HepG2 (cell line): Measurements from ENCODE around the gene HCLS1. TPM values are rescaled to one million over a fixed set of nuclear protein-coding genes. Genes with fewer than 3 reads are reported as not detected.
"Not testable (repeated sequence)": the region's sequence is repeated elsewhere in the genome, so short reads cannot be mapped to it uniquely, and the experiment has no call there.

Experiments used
- ATAC-seq: fragments of 200-7000 bp; cut with Tn5 transposase; 3 replicates; pipeline ENCODE4 v1.9.1; 2020; ENCODE audit warnings: mild to moderate bottlenecking, moderate library complexity
- BruUV-seq: library from RNA; stranded (reverse); fragments of 400-500 nt; replicated peaks from 2 replicates; lab custom pipeline; 2021; lab: Mats Ljungman, UMichigan
- CTCF ChIA-PET: fragments of 300-600 bp; formaldehyde crosslinking; extraction: SDS; loops from one replicate; lab custom pipeline; 2021; ENCODE audit warnings: low total read pairs, inconsistent platforms, low intra/inter-chr PET ratio; lab: Yijun Ruan, JAX
- POLR2A ChIA-PET: fragments of 350-600 bp; sonication (Branson Sonifier 250); formaldehyde crosslinking; loops from one replicate; lab custom pipeline; 2020; ENCODE audit warnings: antibody characterized with exemption, inconsistent platforms; lab: Yijun Ruan, JAX
- DNase-seq: peaks from one replicate; pipeline ENCODE4 v3.0.0-alpha.2; 2015; ENCODE audit warnings: low spot score
- FAIRE-seq: peaks from 3 replicates; lab custom pipeline; 2011; peaks lifted over from hg19 to GRCh38; lab: Jason Lieb, UNC
- H2AFZ ChIP-seq: one replicate; pipeline ENCODE4 v1.6.1; 2011; ENCODE audit warnings: low read length, inconsistent platforms
- H3K27ac ChIP-seq: fragments of 300-600 bp; 3 replicates; pipeline ENCODE4 v1.8.0; 2011; ENCODE audit warnings: mixed run types, mild to moderate bottlenecking, mixed read lengths, low read length, inconsistent platforms; ENCODE audit not compliant: insufficient read depth; ENCODE audit errors: extremely low read length
- H3K27me3 ChIP-seq, 2 experiments: fragments of 200-600 bp in 1 of 2; 2 replicates in 1 of 2; 3 replicates in 1 of 2; pipeline versions ENCODE4 v1.6.0 to v1.8.0; 2011; ENCODE audit warnings: low read length in 2 of 2, mild to moderate bottlenecking in 2 of 2, moderate library complexity in 2 of 2, inconsistent platforms in 1 of 2; ENCODE audit not compliant: insufficient read depth in 2 of 2, control insufficient read depth in 1 of 2
- H3K36me3 ChIP-seq, 2 experiments: fragments of 200-600 bp in 1 of 2; replicated peaks in 1 of 2; 2 replicates in 1 of 2; 3 replicates in 1 of 2; pipeline versions ENCODE4 v1.5.1 to v1.8.0; 2011; ENCODE audit warnings: low read length in 2 of 2, inconsistent platforms in 1 of 2; ENCODE audit not compliant: insufficient read depth in 2 of 2, control insufficient read depth in 1 of 2
- H3K4me1 ChIP-seq: 2 replicates; pipeline ENCODE4 v1.5.1; 2012; ENCODE audit warnings: low read length, inconsistent platforms; ENCODE audit not compliant: insufficient read depth
- H3K4me2 ChIP-seq: 2 replicates; pipeline ENCODE4 v1.6.0; 2011; ENCODE audit warnings: low read depth, low read length, inconsistent platforms
- H3K4me3 ChIP-seq, 3 experiments: fragments of 200-600 bp in 1 of 3; sonication (generic), shearing (Covaris generic) in 1 of 3; replicated peaks in 1 of 3; 2 replicates each; pipeline ENCODE4 v1.5.1; 2011 to 2016; ENCODE audit warnings: low read length in 3 of 3, inconsistent platforms in 2 of 3, low read depth in 2 of 3, mild to moderate bottlenecking in 2 of 3, control low read depth in 1 of 3, mixed read lengths in 1 of 3; ENCODE audit not compliant: insufficient read depth in 1 of 3
- H3K79me2 ChIP-seq: one replicate; pipeline ENCODE4 v1.6.1; 2011; ENCODE audit warnings: low read length, inconsistent platforms; ENCODE audit not compliant: insufficient read depth
- H3K9ac ChIP-seq: 2 replicates; pipeline ENCODE4 v1.6.0; 2011; ENCODE audit warnings: mild to moderate bottlenecking, low read depth, low read length, inconsistent platforms; ENCODE audit not compliant: insufficient read depth
- H3K9me3 ChIP-seq: 2 replicates; pipeline ENCODE4 v1.5.1; 2012; ENCODE audit warnings: mild to moderate bottlenecking, low read length
- H4K20me1 ChIP-seq: 2 replicates; pipeline ENCODE4 v1.6.0; 2011; ENCODE audit warnings: inconsistent platforms, mild to moderate bottlenecking, low read length, moderate library complexity; ENCODE audit not compliant: insufficient read depth
- CEBPG ChIP-seq: IDR thresholded peaks from 2 replicates; pipeline ENCODE4 v1.6.1; 2016
- CTCF ChIP-seq: sonication (generic); formaldehyde crosslinking; IDR thresholded peaks from 2 replicates; pipeline ENCODE4 v1.5.0; 2020; ENCODE audit warnings: mild to moderate bottlenecking, missing genetic modification reagents, moderate library complexity
- FOXA3 ChIP-seq: IDR thresholded peaks from 2 replicates; pipeline ENCODE4 v1.6.1; 2016; ENCODE audit warnings: missing genetic modification reagents, missing compliant biosample characterization
- HCFC1 ChIP-seq: fragments of 150-350 bp; IDR thresholded peaks from 2 replicates; pipeline ENCODE4 v1.6.1; 2014; ENCODE audit warnings: low read depth, low read length
- MAFF ChIP-seq: IDR thresholded peaks from 2 replicates; pipeline ENCODE4 v1.6.1; 2011; ENCODE audit warnings: low read depth, low read length, improper control_type of control experiment
- MAFG ChIP-seq: sonication (generic); formaldehyde crosslinking; IDR thresholded peaks from 2 replicates; pipeline ENCODE4 v1.5.1; 2020; ENCODE audit warnings: mild to moderate bottlenecking, missing genetic modification reagents
- MAFK ChIP-seq, 2 experiments: IDR thresholded peaks in 1 of 2; conservative IDR thresholded peaks in 1 of 2; 2 replicates each; pipeline ENCODE4 v1.6.1; 2011; ENCODE audit warnings: improper control_type of control experiment in 2 of 2, low read length in 2 of 2
- SOX6 ChIP-seq, 2 experiments: fragments of 450-650 bp in 1 of 2; sonication (generic) in 1 of 2; formaldehyde crosslinking in 1 of 2; IDR thresholded peaks; 2 replicates each; pipeline versions ENCODE4 v1.4.0 to v1.6.1; 2017 to 2020; ENCODE audit warnings: antibody characterized with exemption in 1 of 2, mild to moderate bottlenecking in 1 of 2, missing genetic modification reagents in 1 of 2
- ZNF121 ChIP-seq: sonication (generic); formaldehyde crosslinking; IDR thresholded peaks from 2 replicates; pipeline ENCODE4 v1.5.0; 2020; ENCODE audit warnings: mild to moderate bottlenecking, missing genetic modification reagents
- ZNF333 ChIP-seq: sonication (generic); formaldehyde crosslinking; IDR thresholded peaks from 2 replicates; pipeline ENCODE4 v1.4.0; 2020; ENCODE audit warnings: mild to moderate bottlenecking, missing genetic modification reagents, borderline replicate concordance
- ZNF737 ChIP-seq: sonication (generic); formaldehyde crosslinking; IDR thresholded peaks from 2 replicates; pipeline ENCODE4 v1.5.0; 2020; ENCODE audit warnings: missing genetic modification reagents, mild to moderate bottlenecking, borderline replicate concordance
- WGBS: methylation state at CpG from one replicate; pipeline ENCODE4 v1.1.6; 2017; ENCODE audit warnings: low lambda C conversion rate; 5-methylcytosine and 5-hydroxymethylcytosine counted together
- in situ Hi-C: cut with HindIII; loops from 2 replicates; pipeline ENCODE4 v1.10.0; 2017; ENCODE audit warnings: low pct_unique_long_range_greater_than_20kb; ENCODE audit not compliant: extremely low pct_ligation_motif_present
- intact Hi-C: fragments of 100-400 bp; cut with micrococcal nuclease; formaldehyde crosslinking; loops from one replicate; pipeline ENCODE4 v1.10.0; 2022; ENCODE audit not compliant: unreplicated experiment
- polyA plus RNA-seq, 8 experiments: library from polyadenylated mRNA; depleted of rRNA in 3 of 8; stranded (reverse) in 7 of 8; unstranded in 1 of 8; fragments of >200 nt; fragmentation: Illumina TruSeq in 4 of 8; extraction: Trizol in 4 of 8; gene quantifications; 2 replicates each; pipeline versions ENCODE4 v1.2.1 to v1.2.3, GENCODE V29; 2011 to 2016; ENCODE audit warnings: low read depth in 4 of 8, missing spikeins in 1 of 8, mixed read lengths in 1 of 8; ENCODE audit not compliant: insufficient read depth in 1 of 8
- total RNA-seq, 5 experiments: library from RNA; depleted of rRNA; stranded (reverse); fragments of >200 nt; fragmentation: Illumina TruSeq; extraction: Trizol; gene quantifications; 2 replicates each; pipeline ENCODE4 v1.2.3, GENCODE V29; 2016; ENCODE audit warnings: low read depth in 1 of 5
- TF ChIP-seq, protein P1 (sequence below), 2 experiments: fragments of 450-650 bp in 1 of 2; sonication (generic) in 1 of 2; formaldehyde crosslinking; IDR thresholded peaks; 2 replicates each; pipeline versions ENCODE4 v1.5.0 to v1.8.0; 2020 to 2022; ENCODE audit warnings: mild to moderate bottlenecking in 1 of 2, missing genetic modification reagents in 1 of 2

The HCLS1 gene
- total and polyA plus RNA-seq, 2 of the 13 experiments (the other 11 are each of a cell fraction or from before 2014, with no cell fraction given) = not detected

DNA sequence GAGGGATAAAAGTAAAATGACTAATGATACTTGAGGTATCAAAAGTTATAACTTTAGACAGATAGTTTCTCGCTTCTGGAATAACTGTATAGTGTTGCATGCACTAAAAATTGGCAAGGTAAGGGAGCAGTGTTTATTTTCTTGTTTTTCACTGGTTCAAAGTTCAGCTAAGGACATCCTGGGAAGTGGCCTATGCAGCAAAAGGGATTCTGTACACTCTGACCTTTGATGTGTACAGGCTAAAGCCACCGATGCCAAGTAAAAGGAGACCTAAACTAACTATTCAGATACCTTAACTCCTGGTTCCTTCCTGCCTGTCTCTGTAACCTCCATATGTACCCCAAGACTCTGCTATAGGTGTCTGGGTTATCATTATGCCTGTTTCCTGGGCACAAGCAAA lies 65.9 kb downstream of the HCLS1 start (continued):
- TF ChIP-seq SOX6 (IDR thresholded peaks at IDR 0.05) = no peak
- TF ChIP-seq SOX6 (CRISPR knock-in tag; IDR thresholded peaks at IDR 0.05) = peak; percentile 11; the same call in 1 of the 2 replicates
- TF ChIP-seq ZNF737 = no peak
- TF ChIP-seq HCFC1 = no peak
- peak; percentile 55 for TF ChIP-seq FOXA3 (CRISPR knock-in tag)

DNA sequence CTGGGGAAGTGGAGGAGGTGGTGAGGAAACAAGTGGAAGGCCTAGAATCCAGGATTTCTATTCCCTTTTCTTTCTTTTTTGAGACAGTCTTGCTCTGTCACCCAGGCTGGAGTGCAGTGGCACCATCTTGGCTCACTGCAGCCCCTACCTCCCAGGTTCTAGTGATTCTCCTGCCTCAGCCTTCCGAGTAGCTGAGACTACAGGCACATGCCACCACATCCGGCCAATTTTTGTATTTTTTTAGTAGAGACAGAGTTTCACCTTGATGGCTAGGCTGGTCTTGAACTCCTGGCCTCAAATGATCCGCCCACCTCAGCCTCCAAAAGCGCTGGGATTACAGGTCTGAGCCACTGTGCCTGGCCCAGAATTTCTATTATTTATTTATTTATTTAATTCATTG lies 66.9 kb downstream of the HCLS1 start:
- in situ Hi-C loops, ATAC-seq, H3K4me3 ChIP-seq, CTCF ChIA-PET, H4K20me1 ChIP-seq, H3K27ac ChIP-seq, H3K36me3 ChIP-seq, intact Hi-C loops, FAIRE-seq, H3K9ac ChIP-seq, DNase-seq, H3K4me2 ChIP-seq, BruUV-seq, H3K27me3 ChIP-seq, H3K9me3 ChIP-seq, H3K79me2 ChIP-seq, H2AFZ ChIP-seq, POLR2A ChIA-PET: not testable (repeated sequence)
- WGBS = 84% methylated on average over 4 of the region's 4 CpGs
- peaks cover 13% of the 10 kb centered on the region for H3K4me1 ChIP-seq

DNA sequence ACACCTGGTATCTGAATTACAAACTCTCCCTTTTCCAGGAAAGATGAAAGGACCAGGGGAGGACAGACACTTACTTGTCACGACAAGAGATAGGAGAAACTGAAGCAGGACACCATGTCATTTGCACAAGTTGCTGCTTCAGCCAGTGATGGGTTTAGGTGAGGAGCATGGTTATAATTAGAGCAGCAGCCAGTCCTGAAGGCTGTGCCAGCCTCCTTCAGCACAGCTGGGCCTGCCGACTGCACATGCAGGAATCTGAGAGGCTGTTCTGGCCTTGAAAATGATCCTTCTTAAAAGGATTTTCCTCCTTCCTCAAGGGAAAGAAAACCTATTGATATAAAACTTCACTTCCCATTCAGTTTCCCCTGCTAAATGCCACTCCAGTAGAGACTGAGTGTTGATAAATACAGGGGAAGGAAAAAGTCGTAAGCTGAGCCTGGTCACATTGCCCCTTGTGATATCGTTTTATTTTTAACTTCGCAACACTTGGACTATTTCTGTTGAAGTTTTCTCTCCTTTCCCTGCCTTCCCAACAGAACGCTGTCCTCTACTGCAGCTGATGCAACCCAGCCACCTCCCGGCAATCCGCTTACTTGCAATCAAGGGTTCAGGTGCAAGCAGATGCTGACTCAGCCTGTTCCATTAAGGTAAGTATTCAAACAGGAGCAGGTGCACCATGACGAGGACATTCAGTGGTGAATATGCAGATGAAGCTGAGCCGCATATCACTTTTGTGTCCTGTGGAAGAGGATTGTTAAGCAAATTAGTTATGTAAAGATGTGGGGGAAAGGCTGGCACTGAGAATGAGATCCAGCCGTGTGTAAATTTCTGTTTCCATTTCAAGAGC lies 67.6 kb downstream of the HCLS1 start, which contains the start of gene FBXO40:
FBXO40 (plus strand) TSS at position 524 of the 847 bp plus-strand sequence. CDS start 27,197 bp downstream, outside the sequence.
- no peak for FAIRE-seq
- H3K27ac ChIP-seq = no peak within 1 kb of the TSS
- H3K4me1 ChIP-seq = peaks cover 13% of the 10 kb centered on the region
- no peaks in the 10 kb centered on the region for H3K36me3 ChIP-seq
- ATAC-seq = peak; percentile 45; the same call in 2 of the 3 replicates
- BruUV-seq = no TSS peak
- no peaks in the 10 kb centered on the region for H4K20me1 ChIP-seq
- intact Hi-C loops (no loop called here), in situ Hi-C loops (no loop called here)
- H2AFZ ChIP-seq = no peak within 1 kb of the TSS
- H3K4me2 ChIP-seq = no peak within 1 kb of the TSS
- no peaks in the 10 kb centered on the region for H3K9me3 ChIP-seq
- no peaks in the 10 kb centered on the region for H3K27me3 ChIP-seq
- WGBS = 43% methylated on average over 11 of the region's 11 CpGs
- H3K79me2 ChIP-seq = no peaks in the 10 kb centered on the region
- no peak within 1 kb of the TSS for H3K9ac ChIP-seq
- no peak within 1 kb of the TSS for H3K4me3 ChIP-seq
- CTCF ChIA-PET = no interaction called here
- peak; percentile 56 for TF ChIP-seq CEBPG (CRISPR knock-in tag)
- 0 out of 2 replicates have a peak, but pooled peaks have one; percentile 42 for TF ChIP-seq MAFG (CRISPR knock-in tag)
- peak; percentile 89 for TF ChIP-seq MAFF
- TF ChIP-seq CTCF = peak; percentile 31; the same call in 1 of the 2 replicates
- TF ChIP-seq MAFK (conservative IDR thresholded peaks at IDR 0.05 in 1 of 2, IDR thresholded peaks at IDR 0.05 in 1 of 2; ENCODE audit: low read length in 2 of 2) = peak; percentile 94 to 95
- TF ChIP-seq ZNF333 (CRISPR knock-in tag) = no peak
- no peak for TF ChIP-seq ZNF121 (CRISPR knock-in tag)
- TF ChIP-seq, protein P1, sequence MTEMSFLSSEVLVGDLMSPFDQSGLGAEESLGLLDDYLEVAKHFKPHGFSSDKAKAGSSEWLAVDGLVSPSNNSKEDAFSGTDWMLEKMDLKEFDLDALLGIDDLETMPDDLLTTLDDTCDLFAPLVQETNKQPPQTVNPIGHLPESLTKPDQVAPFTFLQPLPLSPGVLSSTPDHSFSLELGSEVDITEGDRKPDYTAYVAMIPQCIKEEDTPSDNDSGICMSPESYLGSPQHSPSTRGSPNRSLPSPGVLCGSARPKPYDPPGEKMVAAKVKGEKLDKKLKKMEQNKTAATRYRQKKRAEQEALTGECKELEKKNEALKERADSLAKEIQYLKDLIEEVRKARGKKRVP (CRISPR knock-in tag; IDR thresholded peaks at IDR 0.05) = peak in 1 of 2 experiments; percentile 86; a peak in 2 of 4 replicates
- DNase-seq = no peak
- POLR2A ChIA-PET = no interaction called here
